Measurements from ENCODE around the gene ATP1B3. TPM values are rescaled to one million over a fixed set of nuclear protein-coding genes. Genes with fewer than 3 reads are reported as not detected.

The ATP1B3 gene
- total RNA-seq, 1 donor from 2014 or later = 30.8 TPM

DNA sequence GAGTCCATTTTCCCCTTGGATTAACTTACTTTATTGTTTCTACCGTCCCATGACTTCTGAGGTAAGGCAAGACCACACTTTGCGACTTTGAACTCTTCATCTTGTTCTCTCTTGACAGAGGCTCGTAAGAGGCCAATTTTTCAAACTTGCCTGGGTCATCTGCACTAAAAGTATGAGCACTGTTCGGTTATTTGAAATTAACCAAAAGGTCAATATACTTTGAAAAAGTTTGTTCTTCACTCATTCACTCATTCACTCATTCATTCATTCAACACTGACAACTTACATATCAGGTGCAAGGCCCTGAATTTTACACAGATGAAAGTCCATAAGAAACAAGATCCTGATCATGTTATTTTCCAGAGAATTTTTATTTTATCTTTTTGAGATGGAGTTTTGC is 57.9 kb downstream of the ATP1B3 start:
- Histone ChIP-seq H3K4me1 (ENCODE audit: control insufficient read depth in 3 of 3, insufficient read depth in 3 of 3, low read length in 3 of 3) (no peaks in the 10 kb centered on the region), H3K9me3 (ENCODE audit: control insufficient read depth in 3 of 3, low read length in 3 of 3) (no peaks in the 10 kb centered on the region), H3K27me3 (ENCODE audit: control insufficient read depth in 3 of 3, insufficient read depth in 3 of 3, low read length in 3 of 3) (no peaks in the 10 kb centered on the region), H3K36me3 (ENCODE audit: control insufficient read depth in 3 of 3, insufficient read depth in 3 of 3, low read length in 3 of 3) (no peaks in the 10 kb centered on the region), H3K4me3 (ENCODE audit: low read length in 3 of 3) (no peak overlapping the region), H3K27ac (ENCODE audit: low read depth, low read length) (no peak overlapping the region), H3K9ac (ENCODE audit: low read depth in 1 of 3, low read length in 3 of 3) (no peak overlapping the region)

DNA sequence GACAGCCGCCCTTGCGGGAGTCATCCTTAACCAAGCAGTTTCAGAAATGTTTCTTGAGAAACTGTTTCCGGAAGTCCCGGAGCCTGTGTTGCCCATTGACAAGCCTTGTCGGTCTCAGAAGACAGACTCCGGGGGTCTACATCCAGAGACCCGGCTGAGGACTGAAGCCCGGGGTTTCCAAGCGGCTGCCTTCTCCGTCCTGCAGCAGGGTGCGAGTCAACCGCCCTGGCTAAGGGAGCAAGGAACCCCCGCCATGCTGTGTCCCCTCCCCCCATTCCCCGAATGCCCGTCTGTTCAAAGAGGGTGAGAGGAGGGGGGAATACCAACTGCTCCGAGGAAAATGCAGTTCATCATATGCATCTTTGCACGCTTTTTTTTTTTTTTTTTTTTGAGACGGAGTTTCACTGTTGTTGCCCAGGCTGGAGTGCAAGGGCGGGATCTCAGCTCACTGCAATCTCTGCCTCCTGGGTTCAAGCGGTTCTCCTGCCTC is 61.6 kb downstream of the ATP1B3 start:
- H3K4me3 ChIP-seq (ENCODE audit: low read length in 3 of 3) = no peak overlapping the region
- no peak overlapping the region for H3K27ac ChIP-seq (ENCODE audit: low read depth, low read length)
- H3K4me1 ChIP-seq (ENCODE audit: control insufficient read depth in 3 of 3, insufficient read depth in 3 of 3, low read length in 3 of 3) = no peaks in the 10 kb centered on the region
- H3K36me3 ChIP-seq (ENCODE audit: control insufficient read depth in 3 of 3, insufficient read depth in 3 of 3, low read length in 3 of 3) = no peaks in the 10 kb centered on the region
- no peaks in the 10 kb centered on the region for H3K9me3 ChIP-seq (ENCODE audit: control insufficient read depth in 3 of 3, low read length in 3 of 3)
- no peaks in the 10 kb centered on the region for H3K27me3 ChIP-seq (ENCODE audit: control insufficient read depth in 3 of 3, insufficient read depth in 3 of 3, low read length in 3 of 3)
- no peak overlapping the region for H3K9ac ChIP-seq (ENCODE audit: low read depth in 1 of 3, low read length in 3 of 3)

DNA sequence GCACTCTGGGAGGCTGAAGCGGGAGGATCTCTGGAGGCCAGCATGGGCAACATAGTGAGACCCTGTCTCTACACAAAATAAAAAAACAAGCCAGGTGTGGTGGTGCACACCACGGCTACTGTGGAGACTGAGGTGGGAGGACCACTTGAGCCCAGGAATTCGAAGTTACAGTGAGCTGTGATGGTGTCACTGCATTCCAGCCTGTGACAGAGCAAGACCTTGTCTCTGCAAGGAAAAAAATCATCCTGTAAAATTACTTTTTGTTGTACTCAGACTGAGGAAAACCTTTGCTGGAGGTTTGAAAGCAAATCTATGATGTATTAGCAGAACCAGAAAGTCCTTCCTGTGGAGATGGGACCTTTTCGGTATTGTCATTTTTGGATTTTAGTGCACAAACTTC is 63.3 kb downstream of the ATP1B3 start:
- Histone ChIP-seq H3K36me3 (ENCODE audit: control insufficient read depth in 3 of 3, insufficient read depth in 3 of 3, low read length in 3 of 3) (no peaks in the 10 kb centered on the region), H3K4me3 (ENCODE audit: low read length in 3 of 3) (no peak overlapping the region), H3K27me3 (ENCODE audit: control insufficient read depth in 3 of 3, insufficient read depth in 3 of 3, low read length in 3 of 3) (no peaks in the 10 kb centered on the region), H3K9ac (ENCODE audit: low read depth in 1 of 3, low read length in 3 of 3) (no peak overlapping the region), H3K4me1 (ENCODE audit: control insufficient read depth in 3 of 3, insufficient read depth in 3 of 3, low read length in 3 of 3) (no peaks in the 10 kb centered on the region), H3K27ac (ENCODE audit: low read depth, low read length) (no peak overlapping the region), H3K9me3 (ENCODE audit: control insufficient read depth in 3 of 3, low read length in 3 of 3) (no peaks in the 10 kb centered on the region)

DNA sequence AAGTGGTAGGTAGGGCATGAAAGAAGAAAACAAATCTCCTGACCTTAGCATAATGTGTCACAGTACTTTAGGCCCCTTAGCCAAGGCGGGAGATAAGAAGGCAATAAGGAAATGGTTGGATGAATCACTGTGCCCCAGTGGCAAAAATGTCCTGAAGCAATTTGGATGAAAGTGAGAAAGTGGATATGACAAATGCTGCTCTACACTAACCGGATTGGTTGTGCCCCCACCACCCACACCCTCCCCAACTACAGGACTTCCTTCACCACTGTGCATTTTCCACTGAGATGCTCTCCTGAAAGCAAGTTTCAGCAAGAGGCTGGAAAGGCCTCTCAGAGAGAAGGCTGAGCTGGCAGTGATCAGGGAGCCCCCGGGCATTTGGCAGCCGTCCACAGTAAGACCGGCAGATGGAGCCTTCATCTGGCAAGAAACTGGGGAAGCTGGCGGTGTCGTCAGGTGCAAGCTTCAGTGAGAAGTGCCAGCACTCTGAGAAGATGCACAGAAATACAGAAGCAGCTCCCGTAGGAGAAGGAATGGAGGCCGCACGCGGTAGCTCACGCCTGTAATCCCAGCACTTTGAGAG is 63.8 kb downstream of the ATP1B3 start:
- Histone ChIP-seq H3K27me3 (ENCODE audit: control insufficient read depth in 3 of 3, insufficient read depth in 3 of 3, low read length in 3 of 3) (no peaks in the 10 kb centered on the region), H3K36me3 (ENCODE audit: control insufficient read depth in 3 of 3, insufficient read depth in 3 of 3, low read length in 3 of 3) (no peaks in the 10 kb centered on the region), H3K4me3 (ENCODE audit: low read length in 3 of 3) (no peak overlapping the region), H3K9me3 (ENCODE audit: control insufficient read depth in 3 of 3, low read length in 3 of 3) (no peaks in the 10 kb centered on the region), H3K4me1 (ENCODE audit: control insufficient read depth in 3 of 3, insufficient read depth in 3 of 3, low read length in 3 of 3) (no peaks in the 10 kb centered on the region), H3K9ac (ENCODE audit: low read depth in 1 of 3, low read length in 3 of 3) (no peak overlapping the region), H3K27ac (ENCODE audit: low read depth, low read length) (no peak overlapping the region)

DNA sequence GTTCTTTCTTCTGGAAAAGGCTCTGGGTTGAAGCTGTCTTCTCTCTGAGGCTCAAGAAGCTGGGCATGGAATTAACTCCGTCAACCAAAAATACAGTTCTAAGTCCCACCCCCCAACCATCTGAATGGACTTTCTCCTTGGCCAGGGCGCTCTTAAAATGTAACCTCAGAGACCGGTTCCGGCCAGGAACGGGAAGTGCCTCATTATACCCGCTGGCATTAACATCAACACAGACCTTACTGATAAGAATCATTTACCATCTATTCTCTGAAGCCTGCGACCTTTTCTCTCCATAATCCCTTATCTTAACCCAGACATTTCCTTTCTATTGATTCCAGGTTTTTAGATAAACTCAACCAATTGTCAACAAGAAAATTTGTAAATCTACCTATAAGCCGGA is 64.7 kb downstream of the ATP1B3 start:
- Histone ChIP-seq H3K36me3 (ENCODE audit: control insufficient read depth in 3 of 3, insufficient read depth in 3 of 3, low read length in 3 of 3) (no peaks in the 10 kb centered on the region), H3K9me3 (ENCODE audit: control insufficient read depth in 3 of 3, low read length in 3 of 3) (no peaks in the 10 kb centered on the region), H3K4me3 (ENCODE audit: low read length in 3 of 3) (no peak overlapping the region), H3K4me1 (ENCODE audit: control insufficient read depth in 3 of 3, insufficient read depth in 3 of 3, low read length in 3 of 3) (no peaks in the 10 kb centered on the region), H3K9ac (ENCODE audit: low read depth in 1 of 3, low read length in 3 of 3) (no peak overlapping the region), H3K27me3 (ENCODE audit: control insufficient read depth in 3 of 3, insufficient read depth in 3 of 3, low read length in 3 of 3) (no peaks in the 10 kb centered on the region), H3K27ac (ENCODE audit: low read depth, low read length) (no peak overlapping the region)

DNA sequence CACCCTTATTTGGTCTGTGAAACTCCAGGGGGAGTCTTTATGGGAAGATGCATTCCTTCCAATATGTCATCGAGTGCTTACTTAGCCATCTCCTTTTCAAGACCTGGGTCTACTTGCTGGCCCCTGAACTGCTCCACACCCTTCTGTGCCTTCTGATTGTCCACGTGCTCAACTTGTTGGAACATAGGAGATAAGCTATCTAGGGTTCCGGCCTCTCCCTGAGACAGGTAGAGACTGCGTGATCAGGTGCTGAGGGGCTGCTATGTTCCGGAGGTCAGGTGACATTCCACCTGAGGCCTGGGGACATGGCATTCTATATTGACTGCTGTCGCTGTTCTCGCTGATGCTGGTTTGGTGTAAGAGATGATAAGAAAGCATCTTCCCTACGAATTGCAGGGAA is 65.6 kb downstream of the ATP1B3 start:
- Histone ChIP-seq H3K9me3 (ENCODE audit: control insufficient read depth in 3 of 3, low read length in 3 of 3) (no peaks in the 10 kb centered on the region), H3K27ac (ENCODE audit: low read depth, low read length) (no peak overlapping the region), H3K27me3 (ENCODE audit: control insufficient read depth in 3 of 3, insufficient read depth in 3 of 3, low read length in 3 of 3) (no peaks in the 10 kb centered on the region), H3K9ac (ENCODE audit: low read depth in 1 of 3, low read length in 3 of 3) (no peak overlapping the region), H3K4me3 (ENCODE audit: low read length in 3 of 3) (no peak overlapping the region), H3K36me3 (ENCODE audit: control insufficient read depth in 3 of 3, insufficient read depth in 3 of 3, low read length in 3 of 3) (no peaks in the 10 kb centered on the region), H3K4me1 (ENCODE audit: control insufficient read depth in 3 of 3, insufficient read depth in 3 of 3, low read length in 3 of 3) (no peaks in the 10 kb centered on the region)

DNA sequence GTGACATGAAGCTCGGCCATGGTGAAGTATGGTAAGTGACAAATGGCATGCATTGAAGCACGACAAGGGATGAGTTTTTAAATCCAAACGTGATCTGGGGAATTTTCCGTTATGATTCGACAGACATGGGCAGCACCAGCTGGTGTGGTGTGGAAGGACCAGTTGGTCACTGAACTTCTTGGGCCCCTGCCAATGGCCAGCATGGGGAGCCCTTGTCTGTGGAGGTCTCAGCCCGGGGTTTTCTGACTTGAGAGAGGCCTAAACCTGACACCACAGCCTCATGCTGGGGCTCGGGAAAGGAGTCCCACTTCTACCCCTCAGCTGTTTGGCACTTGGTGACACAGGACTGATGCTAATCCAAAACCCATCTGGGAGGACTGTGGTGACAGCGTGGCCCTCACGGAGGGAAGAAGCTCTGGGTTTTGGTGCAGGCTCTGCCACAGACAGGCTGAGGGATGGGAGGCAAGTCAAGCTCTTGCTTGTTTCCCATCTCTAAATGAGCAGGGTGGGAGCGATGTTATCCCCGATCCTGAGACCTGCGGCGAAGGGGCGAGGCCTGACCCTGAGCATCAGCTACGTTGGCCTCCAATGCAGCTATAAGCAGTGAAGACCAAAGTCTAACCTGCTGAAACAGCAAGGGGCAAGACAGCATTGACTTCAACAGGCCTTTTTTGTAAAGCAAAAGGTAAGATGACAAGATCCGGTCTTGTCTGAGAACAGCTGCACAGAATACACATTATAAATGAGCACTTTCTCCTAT is 69.5 kb downstream of the ATP1B3 start:
- Histone ChIP-seq H3K4me1 (ENCODE audit: control insufficient read depth in 3 of 3, insufficient read depth in 3 of 3, low read length in 3 of 3) (no peaks in the 10 kb centered on the region), H3K27ac (ENCODE audit: low read depth, low read length) (no peak overlapping the region), H3K9ac (ENCODE audit: low read depth in 1 of 3, low read length in 3 of 3) (no peak overlapping the region), H3K27me3 (ENCODE audit: control insufficient read depth in 3 of 3, insufficient read depth in 3 of 3, low read length in 3 of 3) (no peaks in the 10 kb centered on the region), H3K9me3 (ENCODE audit: control insufficient read depth in 3 of 3, low read length in 3 of 3) (no peaks in the 10 kb centered on the region), H3K4me3 (ENCODE audit: low read length in 3 of 3) (no peak overlapping the region), H3K36me3 (ENCODE audit: control insufficient read depth in 3 of 3, insufficient read depth in 3 of 3, low read length in 3 of 3) (peaks cover 0 to 7% (median 5%) of the 10 kb centered on the region in 3 donors)

DNA sequence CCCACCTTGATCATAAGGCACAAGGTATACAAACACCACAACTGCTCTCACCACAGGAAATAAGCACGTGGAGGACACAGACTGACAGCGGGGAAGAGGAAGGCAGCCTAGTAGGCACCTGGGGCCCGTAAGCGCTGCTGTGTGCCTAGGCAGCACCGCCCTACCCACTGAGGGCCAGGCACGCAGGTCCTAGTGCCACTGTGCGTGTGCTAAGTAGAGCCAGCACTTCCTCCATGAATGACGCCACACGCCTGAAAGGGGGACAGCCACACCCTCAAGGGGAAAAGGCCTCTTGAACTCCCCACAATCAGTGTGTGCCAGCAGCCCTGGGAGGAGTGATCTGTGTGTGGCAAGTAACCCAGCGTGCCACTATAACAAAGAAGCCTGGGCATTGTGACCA is 73.0 kb downstream of the ATP1B3 start:
- Histone ChIP-seq H3K27ac (ENCODE audit: low read depth, low read length) (no peak overlapping the region), H3K9me3 (ENCODE audit: control insufficient read depth in 3 of 3, low read length in 3 of 3) (no peaks in the 10 kb centered on the region), H3K27me3 (ENCODE audit: control insufficient read depth in 3 of 3, insufficient read depth in 3 of 3, low read length in 3 of 3) (no peaks in the 10 kb centered on the region), H3K36me3 (ENCODE audit: control insufficient read depth in 3 of 3, insufficient read depth in 3 of 3, low read length in 3 of 3) (peaks cover 7 to 17% (median 11%) of the 10 kb centered on the region in 3 donors), H3K9ac (ENCODE audit: low read depth in 1 of 3, low read length in 3 of 3) (no peak overlapping the region), H3K4me3 (ENCODE audit: low read length in 3 of 3) (no peak overlapping the region), H3K4me1 (ENCODE audit: control insufficient read depth in 3 of 3, insufficient read depth in 3 of 3, low read length in 3 of 3) (no peaks in the 10 kb centered on the region)

DNA sequence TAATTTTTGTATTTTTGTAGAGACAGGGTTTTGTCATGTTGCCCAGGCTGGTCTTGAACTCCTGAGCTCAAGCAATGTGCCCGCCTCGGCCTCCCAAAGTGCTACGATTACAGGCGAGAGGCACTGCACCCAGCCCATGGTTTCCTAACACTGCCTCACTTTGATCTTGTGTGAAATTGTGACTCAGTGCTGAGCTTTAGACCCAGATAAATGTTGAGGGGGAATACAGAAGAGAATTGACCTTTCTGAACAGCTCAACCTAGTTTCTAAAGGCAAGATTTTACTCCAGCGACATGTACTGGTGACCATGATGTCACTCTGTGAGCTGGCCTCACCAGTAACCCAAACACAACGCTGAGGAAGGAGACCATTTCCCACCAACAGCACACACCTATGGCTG is 73.5 kb downstream of the ATP1B3 start:
- Histone ChIP-seq H3K27ac (ENCODE audit: low read depth, low read length) (no peak overlapping the region), H3K4me3 (ENCODE audit: low read length in 3 of 3) (no peak overlapping the region)

More for the DNA sequence above, 73.5 kb downstream of the ATP1B3 start:
- Histone ChIP-seq H3K9ac (ENCODE audit: low read depth in 1 of 3, low read length in 3 of 3) (no peak overlapping the region), H3K9me3 (ENCODE audit: control insufficient read depth in 3 of 3, low read length in 3 of 3) (no peaks in the 10 kb centered on the region), H3K4me1 (ENCODE audit: control insufficient read depth in 3 of 3, insufficient read depth in 3 of 3, low read length in 3 of 3) (no peaks in the 10 kb centered on the region), H3K36me3 (ENCODE audit: control insufficient read depth in 3 of 3, insufficient read depth in 3 of 3, low read length in 3 of 3) (peaks cover 7 to 17% (median 11%) of the 10 kb centered on the region in 3 donors), H3K27me3 (ENCODE audit: control insufficient read depth in 3 of 3, insufficient read depth in 3 of 3, low read length in 3 of 3) (no peaks in the 10 kb centered on the region)
